Fibroblast of lung (primary cell): ENCODE measurements around the gene FRMD4A.

Experiments used
- CTCF ChIP-seq, 2 donors: IDR thresholded peaks in 1 of 2; conservative IDR thresholded peaks in 1 of 2; 1 replicate in 1 of 2; 2 replicates in 1 of 2; pipeline ENCODE4 v1.5.1; 2011 to 2012; ENCODE audit warnings: low read length in 2 of 2, control low read depth in 1 of 2, inconsistent platforms in 1 of 2, low read depth in 1 of 2, mild to moderate bottlenecking in 1 of 2
- EZH2 ChIP-seq: IDR thresholded peaks from 2 replicates; pipeline ENCODE4 v1.5.1; 2012; ENCODE audit warnings: low read length, control low read depth, mild to moderate bottlenecking; ENCODE audit errors: missing control alignments

DNA sequence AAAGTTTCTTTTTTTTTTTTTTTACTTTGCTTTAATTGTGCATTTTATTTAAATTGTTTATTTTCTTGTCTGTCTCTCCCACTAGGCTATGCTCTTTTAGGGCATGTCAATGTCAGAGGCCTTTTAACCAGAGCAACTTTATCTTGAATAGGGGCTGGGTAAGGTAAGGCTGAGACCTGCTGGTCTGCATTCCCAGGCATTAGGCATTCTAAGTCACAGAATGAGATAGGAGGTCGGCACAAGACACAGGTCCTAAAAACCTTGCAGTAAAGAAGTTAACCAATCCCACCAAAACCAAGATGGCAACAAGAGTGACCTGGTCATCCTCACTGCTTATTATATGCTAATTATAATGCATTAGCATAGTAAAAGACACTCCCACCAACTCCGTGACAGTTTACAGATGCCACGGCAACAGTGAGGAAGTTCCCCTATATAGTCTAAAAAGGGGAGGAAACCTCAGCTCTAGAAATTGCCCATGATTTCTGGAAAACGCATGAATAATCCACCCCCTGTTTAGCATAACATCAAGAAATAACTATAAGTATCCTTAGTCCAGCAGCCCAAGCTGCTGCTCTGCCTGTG lies 47.0 kb upstream of the FRMD4A start:
- TF ChIP-seq CTCF (conservative IDR thresholded peaks at IDR 0.05 in 1 of 2, IDR thresholded peaks at IDR 0.05 in 1 of 2; ENCODE audit: low read depth in 1 of 2, low read length in 2 of 2) (no peak), EZH2 (no peak)
